Lung (tissue), 12 donors: Measurements from ENCODE around the gene GABBR2. TPM values are rescaled to one million over a fixed set of nuclear protein-coding genes. Genes with fewer than 3 reads are reported as not detected.

Source experiments
- ATAC-seq: fragments of 200-7000 bp; cut with Tn5 transposase; one replicate; pipeline ENCODE4 v1.9.1; 2020; ENCODE audit warnings: moderate number of reproducible peaks; ENCODE audit not compliant: insufficient read depth, low FRiP score
- DNase-seq, 3 donors: peaks; one replicate each; pipeline ENCODE4 v3.0.0-alpha.2; 2013 to 2017
- H3K27ac ChIP-seq, 2 donors: one replicate each; pipeline ENCODE4 v1.5.1; 2013; ENCODE audit warnings: mild to moderate bottlenecking in 2 of 2, moderate library complexity in 2 of 2, control low read depth in 1 of 2, inconsistent platforms in 1 of 2, low read depth in 1 of 2, low read length in 1 of 2
- H3K27me3 ChIP-seq, 3 donors: one replicate each; pipeline ENCODE4 v1.5.1; 2013; ENCODE audit warnings: low read length in 2 of 3; ENCODE audit not compliant: control insufficient read depth in 3 of 3, insufficient read depth in 3 of 3
- H3K36me3 ChIP-seq, 4 donors: one replicate each; pipeline ENCODE4 v1.5.1; 2013; ENCODE audit warnings: low read length in 4 of 4, mild to moderate bottlenecking in 1 of 4, moderate library complexity in 1 of 4; ENCODE audit not compliant: control insufficient read depth in 4 of 4, insufficient read depth in 4 of 4
- H3K4me1 ChIP-seq, 5 donors: one replicate each; pipeline ENCODE4 v1.5.1; 2013; ENCODE audit warnings: low read length in 5 of 5, mild to moderate bottlenecking in 2 of 5, moderate library complexity in 1 of 5; ENCODE audit not compliant: control insufficient read depth in 5 of 5, insufficient read depth in 5 of 5
- H3K4me3 ChIP-seq: one replicate; pipeline ENCODE4 v1.5.1; 2013; ENCODE audit warnings: mild to moderate bottlenecking, control low read depth, moderate library complexity
- H3K9ac ChIP-seq, 2 donors: one replicate each; pipeline ENCODE4 v1.5.1; 2013; ENCODE audit warnings: low read length in 2 of 2, control low read depth in 1 of 2; ENCODE audit not compliant: insufficient read depth in 1 of 2
- H3K9me3 ChIP-seq, 4 donors: one replicate each; pipeline ENCODE4 v1.5.1; 2013; ENCODE audit warnings: low read length in 3 of 4, mild to moderate bottlenecking in 1 of 4, moderate library complexity in 1 of 4; ENCODE audit not compliant: control insufficient read depth in 4 of 4, insufficient read depth in 3 of 4
- WGBS, 2 donors: extraction: QIAGEN DNeasy Blood & Tissue Kit; methylation state at CpG; one replicate each; pipeline ENCODE4 v1.1.7; 2013; 5-methylcytosine and 5-hydroxymethylcytosine counted together
- polyA plus RNA-seq, 2 donors: library from polyadenylated mRNA; stranded (reverse); fragments of 200-250 nt; gene quantifications; one replicate each; pipeline ENCODE4 v1.2.1, GENCODE V29; 2013
- total RNA-seq, 2 donors: library from RNA; depleted of rRNA in 1 of 2; stranded (reverse); fragments of >200 nt in 1 of 2; gene quantifications; one replicate each; pipeline ENCODE4 v1.2.1, GENCODE V29; 2014 to 2021
- TF ChIP-seq, protein P1 (sequence below): IDR thresholded peaks from 2 replicates; pipeline ENCODE4 v1.5.1; 2012; ENCODE audit warnings: mild to moderate bottlenecking; ENCODE audit errors: control extremely low read depth, extremely low read depth
- donor health status: control.
- donor health status: control.
- donor health status: Bipolar disorder and iron deficiency.
- donor health status: healthy.
- donor health status: DM: yes; HTN: yes; CAD: no.

The GABBR2 gene
- total and polyA plus RNA-seq, 4 donors = 0.40 to 1.8 (median 0.64) TPM

DNA sequence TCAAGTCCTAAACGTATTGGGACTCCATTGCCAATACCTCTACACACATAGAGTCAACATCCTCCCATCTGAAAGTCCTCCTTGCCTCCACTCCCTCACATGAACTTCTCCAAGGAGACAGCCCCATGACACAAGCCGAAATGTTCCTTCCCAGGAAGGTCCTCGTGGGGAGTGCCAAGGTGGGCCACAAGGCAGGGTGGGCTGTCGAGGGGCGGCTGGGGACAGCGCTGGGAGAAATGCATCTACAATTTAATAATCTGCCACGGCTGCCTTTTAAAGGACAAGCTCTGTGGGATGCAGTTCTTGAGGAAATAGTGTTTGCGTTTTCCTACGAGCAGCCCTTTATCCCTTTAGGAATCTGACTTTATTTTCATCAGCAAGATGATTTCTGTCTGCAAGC lies 138.7 kb downstream of the GABBR2 start:
- no peak for ATAC-seq
- Histone ChIP-seq H3K36me3 (no peaks in the 10 kb centered on the region), H3K4me3 (no peak overlapping the region), H3K4me1 (no peaks in the 10 kb centered on the region), H3K9ac (no peak overlapping the region), H3K9me3 (peaks cover 0 to 2% (median 0%) of the 10 kb centered on the region in 4 donors), H3K27ac (no peak overlapping the region), H3K27me3 (no peaks in the 10 kb centered on the region)
- TF ChIP-seq, protein P1, sequence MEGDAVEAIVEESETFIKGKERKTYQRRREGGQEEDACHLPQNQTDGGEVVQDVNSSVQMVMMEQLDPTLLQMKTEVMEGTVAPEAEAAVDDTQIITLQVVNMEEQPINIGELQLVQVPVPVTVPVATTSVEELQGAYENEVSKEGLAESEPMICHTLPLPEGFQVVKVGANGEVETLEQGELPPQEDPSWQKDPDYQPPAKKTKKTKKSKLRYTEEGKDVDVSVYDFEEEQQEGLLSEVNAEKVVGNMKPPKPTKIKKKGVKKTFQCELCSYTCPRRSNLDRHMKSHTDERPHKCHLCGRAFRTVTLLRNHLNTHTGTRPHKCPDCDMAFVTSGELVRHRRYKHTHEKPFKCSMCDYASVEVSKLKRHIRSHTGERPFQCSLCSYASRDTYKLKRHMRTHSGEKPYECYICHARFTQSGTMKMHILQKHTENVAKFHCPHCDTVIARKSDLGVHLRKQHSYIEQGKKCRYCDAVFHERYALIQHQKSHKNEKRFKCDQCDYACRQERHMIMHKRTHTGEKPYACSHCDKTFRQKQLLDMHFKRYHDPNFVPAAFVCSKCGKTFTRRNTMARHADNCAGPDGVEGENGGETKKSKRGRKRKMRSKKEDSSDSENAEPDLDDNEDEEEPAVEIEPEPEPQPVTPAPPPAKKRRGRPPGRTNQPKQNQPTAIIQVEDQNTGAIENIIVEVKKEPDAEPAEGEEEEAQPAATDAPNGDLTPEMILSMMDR = no peak
- no peak for DNase-seq
- WGBS, 2 donors = 89 to 92% methylated on average over 9 of the region's 9 CpGs

DNA sequence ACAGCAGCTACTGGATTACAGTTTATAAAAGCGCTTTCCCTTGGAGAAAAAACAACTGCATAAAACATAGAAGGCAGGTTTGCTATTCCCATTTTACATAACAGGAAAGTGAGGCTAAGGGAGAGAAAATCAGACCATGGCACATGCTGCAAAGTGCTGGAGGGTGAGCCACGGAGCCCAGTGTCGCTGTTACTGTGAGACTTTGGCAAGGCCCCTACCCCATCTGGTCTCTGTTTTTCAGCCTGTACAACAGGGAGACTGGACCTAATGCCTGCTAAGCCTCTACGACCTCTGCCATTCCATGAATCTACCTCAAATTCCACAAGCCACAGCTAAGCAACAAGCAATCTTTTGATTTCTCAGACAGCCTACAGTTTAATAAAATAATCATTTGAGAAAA lies 139.2 kb downstream of the GABBR2 start:
- H3K27ac ChIP-seq = no peak overlapping the region
- 89 to 92% methylated on average over 4 of the region's 4 CpGs for WGBS, 2 donors
- no peak overlapping the region for H3K4me3 ChIP-seq
- H3K27me3 ChIP-seq = no peaks in the 10 kb centered on the region
- H3K36me3 ChIP-seq = no peaks in the 10 kb centered on the region
- DNase-seq (no peak), ATAC-seq (no peak)
- TF ChIP-seq, protein P1 = no peak
- no peak overlapping the region for H3K9ac ChIP-seq
- no peaks in the 10 kb centered on the region for H3K4me1 ChIP-seq
- peaks cover 0 to 2% (median 0%) of the 10 kb centered on the region in 4 donors for H3K9me3 ChIP-seq

DNA sequence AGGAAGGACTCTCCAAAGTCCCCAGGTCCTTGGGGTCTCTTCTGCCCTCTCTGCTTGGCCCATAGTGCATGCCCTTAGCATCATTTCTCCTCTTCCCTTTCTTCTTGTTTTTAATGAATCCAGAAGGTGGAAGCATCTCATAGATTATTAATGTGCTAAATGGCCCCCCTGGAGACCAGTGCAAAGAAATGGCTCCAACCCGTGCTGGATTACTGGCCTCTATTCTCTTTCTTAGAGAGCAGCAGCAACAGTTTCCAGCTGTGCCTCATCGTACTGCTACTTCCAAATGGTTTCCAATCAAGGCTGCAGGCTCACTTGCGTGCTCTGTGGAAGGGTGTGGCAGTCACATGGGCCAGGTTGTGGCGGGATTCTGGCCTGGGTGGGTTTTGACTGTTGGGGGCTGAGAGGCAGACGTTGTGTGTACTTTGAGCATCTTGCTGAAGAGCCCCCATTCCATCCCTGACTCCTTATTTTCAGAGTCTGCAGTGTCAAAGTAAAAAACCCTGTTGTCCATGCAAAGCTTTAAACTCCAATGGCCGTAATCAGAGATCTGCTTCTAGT lies 139.7 kb downstream of the GABBR2 start:
- no peaks in the 10 kb centered on the region for H3K4me1 ChIP-seq
- TF ChIP-seq, protein P1 = no peak
- no peak for ATAC-seq
- 71 to 78% methylated on average over 6 of the region's 6 CpGs for WGBS, 2 donors
- peaks cover 0 to 2% (median 0%) of the 10 kb centered on the region in 4 donors for H3K9me3 ChIP-seq
- no peaks in the 10 kb centered on the region for H3K27me3 ChIP-seq
- no peak overlapping the region for H3K4me3 ChIP-seq
- no peak for DNase-seq
- H3K36me3 ChIP-seq = no peaks in the 10 kb centered on the region
- H3K27ac ChIP-seq = no peak overlapping the region
- H3K9ac ChIP-seq = no peak overlapping the region
